Cardiac muscle cell (in vitro differentiated cells and primary cell): ENCODE data around the gene RNASET2. TPM values are rescaled to one million over a fixed set of nuclear protein-coding genes. Genes with fewer than 3 reads are reported as not detected.
A peak's percentile ranks its signal among the peaks of the same experiment; 100 is the strongest.

ENCODE experiments used
- DNase-seq, 2 donors: peaks; one replicate each; pipeline versions ENCODE4 v3.0.0 to v3.0.0-alpha.2; 2010 to 2017; ENCODE audit warnings: low read depth in 1 of 2, low spot score in 1 of 2
- H3K27ac ChIP-seq: fragments of 200-600 bp; sonication (generic); 2 replicates; pipeline ENCODE4 v1.5.1; 2016
- H3K27me3 ChIP-seq: fragments of 200-600 bp; sonication (generic); 2 replicates; pipeline ENCODE4 v1.6.0; 2016; ENCODE audit warnings: control low read depth
- H3K36me3 ChIP-seq: fragments of 200-600 bp; sonication (generic); 2 replicates; pipeline ENCODE4 v1.5.1; 2016; ENCODE audit warnings: control low read depth
- H3K4me1 ChIP-seq: fragments of 200-600 bp; sonication (generic); 2 replicates; pipeline ENCODE4 v1.8.1; 2017; ENCODE audit warnings: low read depth, mild to moderate bottlenecking, mixed run types
- H3K4me3 ChIP-seq: fragments of 200-600 bp; sonication (generic); 2 replicates; pipeline ENCODE4 v1.5.1; 2016; ENCODE audit warnings: mild to moderate bottlenecking
- H3K9me3 ChIP-seq: fragments of 200-600 bp; sonication (generic); 2 replicates; pipeline ENCODE4 v1.5.1; 2017; ENCODE audit warnings: low read depth, mild to moderate bottlenecking, control low read depth
- polyA plus RNA-seq: library from polyadenylated mRNA; unstranded; fragments of >200 nt; fragmentation: Nextera tagmentation; extraction: Ambion mirVana; gene quantifications from 2 replicates; pipeline ENCODE4 v1.2.1, GENCODE V29; 2016
- total RNA-seq: library from RNA; depleted of rRNA; stranded (reverse); fragments of >200 nt; gene quantifications from 2 replicates; pipeline ENCODE4 v1.2.3, GENCODE V29; 2016
- TF ChIP-seq, protein P1 (sequence below): IDR thresholded peaks from 2 replicates; pipeline ENCODE4 v1.5.1; 2012; ENCODE audit warnings: low read depth, mild to moderate bottlenecking, low read length

RNASET2 gene
- total and polyA plus RNA-seq, 2 experiments from 2014 or later, result 20.7 to 24.1 TPM

DNA sequence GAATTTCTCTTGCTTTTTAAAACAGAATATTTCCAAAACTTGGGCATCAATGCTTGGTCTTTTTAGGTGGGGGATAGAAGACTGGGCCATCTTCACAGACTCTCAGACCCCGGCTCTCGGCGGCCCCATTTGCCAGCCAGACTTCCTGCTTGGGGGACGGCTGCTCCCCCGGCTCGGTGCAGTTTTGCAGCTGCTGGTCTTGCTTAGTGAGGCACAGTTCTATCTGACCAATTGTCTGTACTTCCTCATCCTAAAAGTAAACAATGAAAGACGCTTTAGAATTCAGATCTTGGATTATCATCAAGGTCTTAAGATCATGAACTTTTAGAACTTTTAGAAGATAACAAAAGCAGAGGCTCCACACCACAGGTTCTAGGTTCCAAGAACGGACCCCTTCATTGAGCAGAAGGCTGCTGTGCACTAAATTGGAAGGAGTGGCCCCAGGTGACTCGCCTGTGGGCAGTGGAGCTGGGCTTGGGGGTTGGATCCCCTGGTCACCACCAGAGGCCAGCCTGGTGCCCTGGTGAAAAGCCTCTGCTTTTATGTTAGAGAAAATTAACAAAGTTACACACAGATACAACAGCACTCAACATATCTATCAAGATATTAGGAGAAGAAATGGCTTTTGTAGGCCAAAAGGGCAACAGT lies 26.7 kb downstream of the RNASET2 start:
- TF ChIP-seq, protein P1, sequence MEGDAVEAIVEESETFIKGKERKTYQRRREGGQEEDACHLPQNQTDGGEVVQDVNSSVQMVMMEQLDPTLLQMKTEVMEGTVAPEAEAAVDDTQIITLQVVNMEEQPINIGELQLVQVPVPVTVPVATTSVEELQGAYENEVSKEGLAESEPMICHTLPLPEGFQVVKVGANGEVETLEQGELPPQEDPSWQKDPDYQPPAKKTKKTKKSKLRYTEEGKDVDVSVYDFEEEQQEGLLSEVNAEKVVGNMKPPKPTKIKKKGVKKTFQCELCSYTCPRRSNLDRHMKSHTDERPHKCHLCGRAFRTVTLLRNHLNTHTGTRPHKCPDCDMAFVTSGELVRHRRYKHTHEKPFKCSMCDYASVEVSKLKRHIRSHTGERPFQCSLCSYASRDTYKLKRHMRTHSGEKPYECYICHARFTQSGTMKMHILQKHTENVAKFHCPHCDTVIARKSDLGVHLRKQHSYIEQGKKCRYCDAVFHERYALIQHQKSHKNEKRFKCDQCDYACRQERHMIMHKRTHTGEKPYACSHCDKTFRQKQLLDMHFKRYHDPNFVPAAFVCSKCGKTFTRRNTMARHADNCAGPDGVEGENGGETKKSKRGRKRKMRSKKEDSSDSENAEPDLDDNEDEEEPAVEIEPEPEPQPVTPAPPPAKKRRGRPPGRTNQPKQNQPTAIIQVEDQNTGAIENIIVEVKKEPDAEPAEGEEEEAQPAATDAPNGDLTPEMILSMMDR, result peak; percentile 5
- Histone ChIP-seq H3K4me3 (no peak overlapping the region), H3K36me3 (no peaks in the 10 kb centered on the region), H3K9me3 (no peaks in the 10 kb centered on the region), H3K27me3 (no peaks in the 10 kb centered on the region), H3K27ac (no peak overlapping the region), H3K4me1 (peaks cover 10% of the 10 kb centered on the region)
- no peak for DNase-seq

DNA sequence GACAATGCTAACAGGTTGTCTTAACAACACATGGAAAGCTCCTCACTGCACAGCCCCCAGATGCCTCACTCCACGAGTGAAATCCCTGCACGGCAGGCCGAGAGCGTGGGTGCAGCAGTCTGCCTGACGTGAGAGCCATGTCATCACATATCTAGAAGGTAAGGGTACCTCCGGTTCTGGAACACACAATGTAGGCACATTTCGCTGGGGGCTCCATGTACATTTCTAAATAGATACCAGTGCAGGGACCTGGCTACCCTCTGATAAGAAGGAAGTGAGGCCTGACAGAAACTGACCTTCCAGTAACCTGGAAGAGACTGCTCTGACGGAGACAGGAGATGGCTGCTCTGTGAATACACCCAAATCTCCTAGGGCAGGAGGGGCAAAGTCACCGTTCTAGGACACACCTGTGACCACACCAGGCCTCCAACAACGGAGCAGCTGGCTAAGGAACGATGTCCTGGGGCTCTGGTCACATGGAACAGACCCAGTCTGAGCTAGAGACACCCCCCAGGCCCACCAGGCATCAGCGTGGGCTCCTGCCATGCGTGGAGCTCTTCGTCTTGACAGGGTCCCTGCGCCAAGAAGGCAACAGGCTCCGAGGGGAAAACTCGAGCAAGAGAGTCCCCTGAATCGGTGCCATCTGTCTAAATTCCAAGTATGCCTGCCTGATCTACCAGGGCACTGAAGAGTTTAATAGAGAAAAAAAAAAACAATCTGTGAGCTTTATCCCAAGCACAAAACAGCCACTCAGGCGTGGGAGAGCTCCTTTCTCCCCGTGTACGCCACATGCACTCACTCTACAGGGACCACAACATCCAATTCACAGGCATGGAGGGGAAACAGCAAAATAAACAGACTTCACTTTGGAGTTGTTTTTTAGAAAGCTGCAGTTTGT lies 27.5 kb downstream of the RNASET2 start:
- no peak overlapping the region for H3K4me3 ChIP-seq
- DNase-seq, result no peak
- H3K27ac ChIP-seq, result peak overlapping the region; percentile 28
- H3K27me3 ChIP-seq, result no peaks in the 10 kb centered on the region
- H3K36me3 ChIP-seq, result no peaks in the 10 kb centered on the region
- peaks cover 10% of the 10 kb centered on the region for H3K4me1 ChIP-seq
- no peaks in the 10 kb centered on the region for H3K9me3 ChIP-seq
- TF ChIP-seq, protein P1, result no peak

GRCh38 chr6:166927935-166928643 lies 28.3 kb downstream of the RNASET2 start:
- DNase-seq, result no peak
- no peaks in the 10 kb centered on the region for H3K9me3 ChIP-seq
- TF ChIP-seq, protein P1, result no peak
- peaks cover 10% of the 10 kb centered on the region for H3K4me1 ChIP-seq
- no peaks in the 10 kb centered on the region for H3K36me3 ChIP-seq
- H3K27ac ChIP-seq, result peak overlapping the region; percentile 28
- no peaks in the 10 kb centered on the region for H3K27me3 ChIP-seq
- no peak overlapping the region for H3K4me3 ChIP-seq

- Histone ChIP-seq H3K4me1 (peaks cover 10% of the 10 kb centered on the region), H3K4me3 (no peak overlapping the region), H3K36me3 (no peaks in the 10 kb centered on the region), H3K27me3 (no peaks in the 10 kb centered on the region), H3K9me3 (no peaks in the 10 kb centered on the region), H3K27ac (no peak overlapping the region)
- TF ChIP-seq, protein P1, result no peak
- no peak for DNase-seq
Measured at GRCh38 chr6:166927240-166927934, 29.0 kb downstream of the RNASET2 start.

DNA sequence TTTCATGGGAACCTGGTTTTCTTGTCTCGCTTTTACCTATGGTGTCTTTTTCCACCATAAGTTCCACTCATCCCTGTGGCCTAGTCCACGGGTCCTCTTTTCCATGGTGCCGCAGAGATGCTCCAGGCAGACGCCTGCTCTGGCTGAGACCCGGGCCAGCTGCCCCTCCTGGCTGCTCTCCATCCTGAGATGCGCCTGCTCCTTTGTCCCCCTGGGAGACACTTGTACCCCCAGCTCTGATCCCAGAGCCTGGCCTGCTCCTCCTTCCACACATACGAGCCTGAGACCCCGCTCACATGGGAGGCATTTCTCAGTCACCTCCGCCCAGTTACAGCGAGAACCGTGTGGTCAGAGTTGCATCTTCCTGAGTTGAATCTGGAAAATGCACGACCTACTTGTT lies 29.6 kb downstream of the RNASET2 start:
- no peaks in the 10 kb centered on the region for H3K9me3 ChIP-seq
- TF ChIP-seq, protein P1, result no peak
- no peak overlapping the region for H3K27ac ChIP-seq
- no peak overlapping the region for H3K4me3 ChIP-seq
- H3K36me3 ChIP-seq, result no peaks in the 10 kb centered on the region
- no peaks in the 10 kb centered on the region for H3K27me3 ChIP-seq
- H3K4me1 ChIP-seq, result peaks cover 10% of the 10 kb centered on the region
- DNase-seq, result no peak
